ENCODE data around the gene MUC20.

- TF ChIP-seq CTCF (optimal IDR thresholded peaks at IDR 0.05 in 1 of 3, IDR thresholded peaks at IDR 0.05 in 1 of 3, conservative IDR thresholded peaks at IDR 0.05 in 1 of 3; ENCODE audit: extremely low read depth in 1 of 3, insufficient read depth in 2 of 3, low read length in 3 of 3) (no peak), EZH2 (IDR thresholded peaks at IDR 0.05; ENCODE audit: low read length) (no peak)
These were observed 32.8 kb downstream of the MUC20 start for GRCh38 chr3:195753581-195753980.

All from keratinocyte (primary cell).